CD14-positive monocyte (primary cell): Measurements from ENCODE around the gene TFPI2. TPM values are rescaled to one million over a fixed set of nuclear protein-coding genes. Genes with fewer than 3 reads are reported as not detected.

Experiments used
- DNase-seq, 3 donors: peaks; one replicate each; pipeline ENCODE4 v3.0.0-alpha.2; 2011 to 2022
- H2AFZ ChIP-seq: 2 replicates; pipeline ENCODE4 v1.6.0; 2012; ENCODE audit warnings: mild to moderate bottlenecking, low read depth, low read length, inconsistent platforms; ENCODE audit not compliant: insufficient read depth, poor library complexity, severe bottlenecking
- H3K27ac ChIP-seq, 2 donors: 1 replicate in 1 of 2; 2 replicates in 1 of 2; pipeline ENCODE4 v1.5.1; 2012 to 2013; ENCODE audit warnings: low read length in 2 of 2, control low read depth in 1 of 2, inconsistent platforms in 1 of 2, low read depth in 1 of 2, mild to moderate bottlenecking in 1 of 2
- H3K27me3 ChIP-seq, 2 donors: one replicate each; pipeline versions ENCODE4 v1.6.0 to v1.6.1; 2011 to 2013; ENCODE audit warnings: low read length in 2 of 2; ENCODE audit not compliant: control insufficient read depth in 2 of 2, insufficient read depth in 2 of 2
- H3K36me3 ChIP-seq, 2 donors: replicated peaks in 1 of 2; 1 replicate in 1 of 2; 2 replicates in 1 of 2; pipeline versions ENCODE4 v1.5.1 to v1.6.1; 2012 to 2013; ENCODE audit warnings: low read length in 2 of 2, control low read depth in 1 of 2, inconsistent platforms in 1 of 2, mild to moderate bottlenecking in 1 of 2; ENCODE audit not compliant: insufficient read depth in 2 of 2, control insufficient read depth in 1 of 2
- H3K4me1 ChIP-seq, 2 donors: 1 replicate in 1 of 2; 2 replicates in 1 of 2; pipeline versions ENCODE4 v1.5.1 to v1.6.1; 2012 to 2013; ENCODE audit warnings: low read length in 2 of 2, control low read depth in 1 of 2, inconsistent platforms in 1 of 2, mild to moderate bottlenecking in 1 of 2, moderate library complexity in 1 of 2; ENCODE audit not compliant: insufficient read depth in 2 of 2, control insufficient read depth in 1 of 2
- H3K4me2 ChIP-seq: replicated peaks from 2 replicates; pipeline ENCODE3; 2012; ENCODE audit warnings: low read length, moderate library complexity, mild to moderate bottlenecking; ENCODE audit not compliant: poor library complexity, severe bottlenecking; ENCODE audit errors: extremely low read depth
- H3K4me3 ChIP-seq, 3 experiments: fragments of 200-600 bp in 1 of 3; sonication (generic) in 1 of 3; replicated peaks in 1 of 3; 1 replicate in 2 of 3; 2 replicates in 1 of 3; pipeline ENCODE4 v1.5.1; 2011 to 2013; ENCODE audit warnings: low read length in 3 of 3, mild to moderate bottlenecking in 3 of 3, control low read depth in 2 of 3, low read depth in 2 of 3, inconsistent platforms in 1 of 3, moderate library complexity in 1 of 3
- H3K79me2 ChIP-seq: 2 replicates; pipeline ENCODE4 v1.6.0; 2012; ENCODE audit warnings: mild to moderate bottlenecking, control low read depth, inconsistent platforms, low read length, moderate library complexity; ENCODE audit not compliant: insufficient read depth
- H3K9ac ChIP-seq: 2 replicates; pipeline ENCODE4 v1.6.0; 2017; ENCODE audit warnings: low read length, mild to moderate bottlenecking; ENCODE audit not compliant: insufficient read depth, poor library complexity, severe bottlenecking
- H3K9me3 ChIP-seq, 2 donors: replicated peaks in 1 of 2; 1 replicate in 1 of 2; 2 replicates in 1 of 2; pipeline versions ENCODE4 v1.5.1 to v1.6.1; 2012 to 2013; ENCODE audit warnings: low read length in 2 of 2, control low read depth in 1 of 2; ENCODE audit not compliant: control insufficient read depth in 1 of 2, insufficient read depth in 1 of 2
- H4K20me1 ChIP-seq: 2 replicates; pipeline ENCODE4 v1.6.0; 2012; ENCODE audit warnings: mild to moderate bottlenecking, low read length, control low read depth, moderate library complexity; ENCODE audit not compliant: insufficient read depth
- H3K27ac Mint-ChIP-seq, 7 donors: one replicate each; pipeline ENCODE4 v1.8.0; 2020; ENCODE audit warnings: mild to moderate bottlenecking in 7 of 7, mixed read lengths in 7 of 7, moderate library complexity in 6 of 7, inconsistent platforms in 2 of 7
- H3K27me3 Mint-ChIP-seq, 3 donors: one replicate each; pipeline ENCODE4 v1.8.0; 2021 to 2022; ENCODE audit warnings: low read depth in 3 of 3, mild to moderate bottlenecking in 3 of 3, mixed read lengths in 3 of 3, moderate library complexity in 3 of 3, inconsistent platforms in 1 of 3
- H3K36me3 Mint-ChIP-seq, 2 donors: one replicate each; pipeline ENCODE4 v1.8.0; 2020; ENCODE audit warnings: mixed read lengths in 2 of 2, inconsistent platforms in 1 of 2, mild to moderate bottlenecking in 1 of 2
- H3K4me1 Mint-ChIP-seq: one replicate; pipeline ENCODE4 v1.8.0; 2020; ENCODE audit warnings: mild to moderate bottlenecking, mixed read lengths
- H3K4me3 Mint-ChIP-seq, 2 donors: one replicate each; pipeline ENCODE4 v1.8.0; 2020; ENCODE audit warnings: mild to moderate bottlenecking in 2 of 2, mixed read lengths in 2 of 2, moderate library complexity in 1 of 2
- H3K9me3 Mint-ChIP-seq, 7 donors: one replicate each; pipeline ENCODE4 v1.8.0; 2020 to 2022; ENCODE audit warnings: mixed read lengths in 7 of 7, mild to moderate bottlenecking in 6 of 7, moderate library complexity in 6 of 7, inconsistent platforms in 2 of 7
- WGBS: methylation state at CpG from one replicate; pipeline ENCODE4 v1.1.5; 2013; ENCODE audit warnings: missing lambda C conversion rate; ENCODE audit not compliant: insufficient coverage; 5-methylcytosine and 5-hydroxymethylcytosine counted together
- intact Hi-C, 2 donors: fragments of 100-400 bp; cut with micrococcal nuclease; formaldehyde crosslinking; loops; one replicate each; pipeline versions ENCODE4 v1.15.0 to v1.15.1; 2023
- polyA plus RNA-seq, 3 donors: library from polyadenylated mRNA; depleted of rRNA in 1 of 3; unstranded in 2 of 3; stranded (reverse) in 1 of 3; fragments of 300-500 nt in 2 of 3; fragments of >200 nt in 1 of 3; fragmentation: Illumina TruSeq in 2 of 3; gene quantifications; 1 replicate in 2 of 3; 2 replicates in 1 of 3; pipeline ENCODE4 v1.2.3, GENCODE V29; 2012 to 2021
- small RNA-seq: library from RNA; depleted of rRNA; stranded (forward); fragments of <200 nt; gene quantifications from one replicate; pipeline ENCODE3, GENCODE V24; 2012; ENCODE audit warnings: low read depth; ENCODE audit not compliant: insufficient read length
- TF ChIP-seq, protein P1 (sequence below): fragments of 200-600 bp; IDR thresholded peaks from one replicate; pipeline ENCODE4 v1.8.0; 2022; ENCODE audit warnings: antibody characterized with exemption, mild to moderate bottlenecking

Gene TFPI2
- polyA plus RNA-seq, 3 donors = not detected

- Histone ChIP-seq H3K4me1 (no peaks in the 10 kb centered on the region), H3K27ac (no peak overlapping the region), H3K36me3 (no peaks in the 10 kb centered on the region), H4K20me1 (no peaks in the 10 kb centered on the region), H2AFZ (no peak overlapping the region), H3K4me3 (no peak overlapping the region), H3K4me2 (no peak overlapping the region), H3K9me3 (no peaks in the 10 kb centered on the region), H3K27me3 (no peaks in the 10 kb centered on the region), H3K9ac (no peak overlapping the region), H3K79me2 (no peaks in the 10 kb centered on the region)
- H3K4me3 Mint-ChIP-seq = no peak overlapping the region
- H3K27ac Mint-ChIP-seq = no peak overlapping the region
- H3K27me3 Mint-ChIP-seq = peaks cover 0 to 1% (median 0%) of the 10 kb centered on the region in 3 donors
- no peaks in the 10 kb centered on the region for H3K36me3 Mint-ChIP-seq
- H3K4me1 Mint-ChIP-seq = no peaks in the 10 kb centered on the region
- intact Hi-C loops = no loop called here
- TF ChIP-seq, protein P1, sequence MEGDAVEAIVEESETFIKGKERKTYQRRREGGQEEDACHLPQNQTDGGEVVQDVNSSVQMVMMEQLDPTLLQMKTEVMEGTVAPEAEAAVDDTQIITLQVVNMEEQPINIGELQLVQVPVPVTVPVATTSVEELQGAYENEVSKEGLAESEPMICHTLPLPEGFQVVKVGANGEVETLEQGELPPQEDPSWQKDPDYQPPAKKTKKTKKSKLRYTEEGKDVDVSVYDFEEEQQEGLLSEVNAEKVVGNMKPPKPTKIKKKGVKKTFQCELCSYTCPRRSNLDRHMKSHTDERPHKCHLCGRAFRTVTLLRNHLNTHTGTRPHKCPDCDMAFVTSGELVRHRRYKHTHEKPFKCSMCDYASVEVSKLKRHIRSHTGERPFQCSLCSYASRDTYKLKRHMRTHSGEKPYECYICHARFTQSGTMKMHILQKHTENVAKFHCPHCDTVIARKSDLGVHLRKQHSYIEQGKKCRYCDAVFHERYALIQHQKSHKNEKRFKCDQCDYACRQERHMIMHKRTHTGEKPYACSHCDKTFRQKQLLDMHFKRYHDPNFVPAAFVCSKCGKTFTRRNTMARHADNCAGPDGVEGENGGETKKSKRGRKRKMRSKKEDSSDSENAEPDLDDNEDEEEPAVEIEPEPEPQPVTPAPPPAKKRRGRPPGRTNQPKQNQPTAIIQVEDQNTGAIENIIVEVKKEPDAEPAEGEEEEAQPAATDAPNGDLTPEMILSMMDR = no peak
- DNase-seq = no peak
- WGBS = no CpG with 5 or more reads among the region's 4 CpGs
- peaks cover 0 to 2% (median 0%) of the 10 kb centered on the region in 7 donors for H3K9me3 Mint-ChIP-seq
These were observed 54.4 kb downstream of the TFPI2 start for GRCh38 chr7:93836116-93836515.

DNA sequence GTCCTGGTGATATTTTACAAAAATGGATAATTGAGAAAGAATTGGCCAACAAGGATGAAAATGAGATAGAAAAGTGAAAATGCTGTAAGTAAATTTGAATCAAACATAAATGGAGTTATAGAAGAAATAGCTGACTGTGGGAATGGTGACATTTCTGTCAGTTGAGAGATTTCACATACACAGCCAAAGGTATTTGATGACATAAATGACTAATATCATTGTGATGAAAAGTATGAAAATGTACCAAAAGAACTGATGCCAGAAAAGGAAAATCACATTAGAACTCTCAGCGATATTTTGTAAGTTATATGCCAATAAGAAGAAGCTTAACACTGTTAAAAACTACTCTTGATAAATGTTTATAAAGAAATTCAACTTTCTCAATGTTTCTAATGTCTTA, 54.9 kb downstream of the TFPI2 start:
- H3K4me3 ChIP-seq = no peak overlapping the region
- TF ChIP-seq, protein P1 = no peak

More for the DNA sequence above, 54.9 kb downstream of the TFPI2 start:
- Mint-ChIP-seq H3K9me3 (peaks cover 0 to 2% (median 0%) of the 10 kb centered on the region in 7 donors), H3K36me3 (no peaks in the 10 kb centered on the region), H3K4me1 (no peaks in the 10 kb centered on the region), H3K4me3 (no peak overlapping the region), H3K27ac (no peak overlapping the region), H3K27me3 (peaks cover 0 to 1% (median 0%) of the 10 kb centered on the region in 3 donors)
- H3K9ac ChIP-seq = no peak overlapping the region
- no peaks in the 10 kb centered on the region for H3K27me3 ChIP-seq
- intact Hi-C loops = no loop called here
- H3K9me3 ChIP-seq = no peaks in the 10 kb centered on the region
- no peaks in the 10 kb centered on the region for H4K20me1 ChIP-seq
- no peak for DNase-seq
- H3K4me2 ChIP-seq = no peak overlapping the region
- no peak overlapping the region for H2AFZ ChIP-seq
- no CpG with 5 or more reads among the region's 1 CpG for WGBS
- H3K4me1 ChIP-seq = no peaks in the 10 kb centered on the region
- H3K36me3 ChIP-seq = no peaks in the 10 kb centered on the region
- H3K79me2 ChIP-seq = no peaks in the 10 kb centered on the region
- no peak overlapping the region for H3K27ac ChIP-seq

Small RNA genes within 50 kb of the gene (small RNA-seq; reads per million reads assigned to genes)
- not detected for gene AC002076.2

Other genes with a start within 250 kb of the TFPI2 start
- gene GNGT1, start 15.8 kb upstream of the TFPI2 start, polyA plus RNA-seq = not detected
- 1 to 10 TPM in 2 of 3 donors, not detected in 1; 1.0 to 1.6 TPM for gene GNG11, start 31.0 kb upstream of the TFPI2 start, polyA plus RNA-seq
- gene BET1, start 113.6 kb upstream of the TFPI2 start, polyA plus RNA-seq = 10 to 100 TPM in 1 of 3 donors, 1 to 10 TPM in 2; 5.4 to 14.1 (median 8.2) TPM